ENCODE data around the gene TMED6. TPM values are rescaled to one million over a fixed set of nuclear protein-coding genes. Genes with fewer than 3 reads are reported as not detected.
"Not testable (repeated sequence)": the region's sequence is repeated elsewhere in the genome, so short reads cannot be mapped to it uniquely, and the experiment has no call there.

The TMED6 gene
- total RNA-seq, 2 donors from 2014 or later, result 0.75 TPM; not detected in 1

- H3K27me3 Mint-ChIP-seq, result no peaks in the 10 kb centered on the region
- DNase-seq (no peak), ATAC-seq (no peak)
- H3K4me3 Mint-ChIP-seq, result no peak overlapping the region
- peaks cover 5% of the 10 kb centered on the region for H3K36me3 Mint-ChIP-seq (ENCODE audit: low read depth)
- H3K4me1 Mint-ChIP-seq, result peaks cover 11% of the 10 kb centered on the region
- H3K27ac Mint-ChIP-seq, result peak overlapping the region; percentile 81
- no peaks in the 10 kb centered on the region for H3K9me3 ChIP-seq (ENCODE audit: control insufficient read depth, low read length, poor library complexity, severe bottlenecking)
These were observed 24.9 kb upstream of the TMED6 start for GRCh38 chr16:69376393-69377059.

- H3K36me3 Mint-ChIP-seq (ENCODE audit: low read depth), result peaks cover 11% of the 10 kb centered on the region
- H3K9me3 ChIP-seq (ENCODE audit: control insufficient read depth, low read length, poor library complexity, severe bottlenecking), result no peaks in the 10 kb centered on the region
- DNase-seq (no peak), ATAC-seq (no peak)
- H3K27me3 Mint-ChIP-seq, result no peaks in the 10 kb centered on the region
- no peak overlapping the region for H3K27ac Mint-ChIP-seq
- H3K4me1 Mint-ChIP-seq, result peaks cover 15% of the 10 kb centered on the region
- no peak overlapping the region for H3K4me3 Mint-ChIP-seq
These were observed 21.4 kb upstream of the TMED6 start for GRCh38 chr16:69373019-69373418.

GRCh38 chr16:69371564-69371963, 20.0 kb upstream of the TMED6 start:
- ATAC-seq, result no peak
- H3K27ac Mint-ChIP-seq, result peak overlapping the region; percentile 86

GRCh38 chr16:69368866-69369265, 17.3 kb upstream of the TMED6 start:
- no peaks in the 10 kb centered on the region for H3K27me3 Mint-ChIP-seq

More at GRCh38 chr16:69371564-69371963, 20.0 kb upstream of the TMED6 start:
- H3K4me3 Mint-ChIP-seq, result no peak overlapping the region
- H3K27me3 Mint-ChIP-seq, result no peaks in the 10 kb centered on the region
- DNase-seq, result no peak
- H3K36me3 Mint-ChIP-seq (ENCODE audit: low read depth), result peaks cover 10% of the 10 kb centered on the region
- no peaks in the 10 kb centered on the region for H3K9me3 ChIP-seq (ENCODE audit: control insufficient read depth, low read length, poor library complexity, severe bottlenecking)
- H3K4me1 Mint-ChIP-seq, result peaks cover 12% of the 10 kb centered on the region

GRCh38 chr16:69367980-69368379, 16.4 kb upstream of the TMED6 start:
- DNase-seq, result no peak
- H3K27ac Mint-ChIP-seq, result peak overlapping the region; percentile 43
- no peaks in the 10 kb centered on the region for H3K9me3 ChIP-seq (ENCODE audit: control insufficient read depth, low read length, poor library complexity, severe bottlenecking)
- H3K4me3 Mint-ChIP-seq, result no peak overlapping the region
- H3K4me1 Mint-ChIP-seq, result peaks cover 23% of the 10 kb centered on the region
- H3K36me3 Mint-ChIP-seq (ENCODE audit: low read depth), result peaks cover 10% of the 10 kb centered on the region
- no peak for ATAC-seq
- H3K27me3 Mint-ChIP-seq, result no peaks in the 10 kb centered on the region

More at GRCh38 chr16:69368866-69369265, 17.3 kb upstream of the TMED6 start:
- no peak overlapping the region for H3K4me3 Mint-ChIP-seq
- H3K9me3 ChIP-seq (ENCODE audit: control insufficient read depth, low read length, poor library complexity, severe bottlenecking), result no peaks in the 10 kb centered on the region
- no peak overlapping the region for H3K27ac Mint-ChIP-seq
- DNase-seq (no peak), ATAC-seq (no peak)
- H3K4me1 Mint-ChIP-seq, result peaks cover 20% of the 10 kb centered on the region
- H3K36me3 Mint-ChIP-seq (ENCODE audit: low read depth), result peaks cover 10% of the 10 kb centered on the region

- Mint-ChIP-seq H3K4me1 (peaks cover 29% of the 10 kb centered on the region), H3K27me3 (no peaks in the 10 kb centered on the region), H3K4me3 (peak overlapping the region; percentile 12), H3K27ac (peak overlapping the region; percentile 51), H3K36me3 (ENCODE audit: low read depth) (peaks cover 14% of the 10 kb centered on the region)
- H3K9me3 ChIP-seq (ENCODE audit: control insufficient read depth, low read length, poor library complexity, severe bottlenecking), result no peaks in the 10 kb centered on the region
- ATAC-seq, result no peak
- no peak for DNase-seq
These were observed 14.8 kb upstream of the TMED6 start for GRCh38 chr16:69366431-69366830.

GRCh38 chr16:69365901-69366300, 14.3 kb upstream of the TMED6 start:
- Mint-ChIP-seq H3K36me3 (ENCODE audit: low read depth) (peaks cover 15% of the 10 kb centered on the region), H3K4me1 (peaks cover 29% of the 10 kb centered on the region), H3K27ac (peak overlapping the region; percentile 51), H3K27me3 (no peaks in the 10 kb centered on the region), H3K4me3 (no peak overlapping the region)
- H3K9me3 ChIP-seq (ENCODE audit: control insufficient read depth, low read length, poor library complexity, severe bottlenecking), result no peaks in the 10 kb centered on the region
- DNase-seq (no peak), ATAC-seq (no peak)

- Mint-ChIP-seq H3K4me3 (no peak overlapping the region), H3K4me1 (peaks cover 22% of the 10 kb centered on the region), H3K27ac (peak overlapping the region; percentile 79), H3K36me3 (ENCODE audit: low read depth) (peaks cover 8% of the 10 kb centered on the region), H3K27me3 (no peaks in the 10 kb centered on the region)
- DNase-seq, result no peak
- ATAC-seq, result no peak
- no peaks in the 10 kb centered on the region for H3K9me3 ChIP-seq (ENCODE audit: control insufficient read depth, low read length, poor library complexity, severe bottlenecking)
These were observed 12.5 kb upstream of the TMED6 start for GRCh38 chr16:69364088-69364487.

GRCh38 chr16:69363281-69363717, 11.7 kb upstream of the TMED6 start:
- Mint-ChIP-seq H3K27me3 (no peaks in the 10 kb centered on the region), H3K4me3 (no peak overlapping the region), H3K27ac (no peak overlapping the region), H3K4me1 (peaks cover 22% of the 10 kb centered on the region), H3K36me3 (ENCODE audit: low read depth) (peaks cover 8% of the 10 kb centered on the region)
- no peaks in the 10 kb centered on the region for H3K9me3 ChIP-seq (ENCODE audit: control insufficient read depth, low read length, poor library complexity, severe bottlenecking)
- ATAC-seq (no peak), DNase-seq (no peak)

- not testable (repeated sequence) for H3K27me3 Mint-ChIP-seq; H3K9me3 ChIP-seq (ENCODE audit: control insufficient read depth, low read length, poor library complexity, severe bottlenecking); ATAC-seq; H3K36me3 Mint-ChIP-seq (ENCODE audit: low read depth); H3K4me3 Mint-ChIP-seq; H3K27ac Mint-ChIP-seq; DNase-seq
- H3K4me1 Mint-ChIP-seq, result peaks cover 16% of the 10 kb centered on the region
These were observed 8.5 kb upstream of the TMED6 start for GRCh38 chr16:69360070-69360469.

GRCh38 chr16:69350536-69351133, 951 bp downstream of the TMED6 start:
- Mint-ChIP-seq H3K4me3 (no peak overlapping the region), H3K4me1 (peaks cover 4% of the 10 kb centered on the region), H3K27ac (no peak overlapping the region), H3K36me3 (ENCODE audit: low read depth) (peaks cover 6% of the 10 kb centered on the region), H3K27me3 (no peaks in the 10 kb centered on the region)
- H3K9me3 ChIP-seq (ENCODE audit: control insufficient read depth, low read length, poor library complexity, severe bottlenecking), result no peaks in the 10 kb centered on the region
- ATAC-seq (no peak), DNase-seq (no peak)

GRCh38 chr16:69349536-69349935, 2.0 kb downstream of the TMED6 start:
- Mint-ChIP-seq H3K27me3 (no peaks in the 10 kb centered on the region), H3K4me3 (no peak overlapping the region), H3K27ac (no peak overlapping the region), H3K4me1 (peaks cover 4% of the 10 kb centered on the region), H3K36me3 (ENCODE audit: low read depth) (peaks cover 4% of the 10 kb centered on the region)
- ATAC-seq (no peak), DNase-seq (no peak)
- no peaks in the 10 kb centered on the region for H3K9me3 ChIP-seq (ENCODE audit: control insufficient read depth, low read length, poor library complexity, severe bottlenecking)

GRCh38 chr16:69348222-69348621, 3.4 kb downstream of the TMED6 start:
- H3K27ac Mint-ChIP-seq, result no peak overlapping the region
- no peaks in the 10 kb centered on the region for H3K27me3 Mint-ChIP-seq
- H3K9me3 ChIP-seq (ENCODE audit: control insufficient read depth, low read length, poor library complexity, severe bottlenecking), result no peaks in the 10 kb centered on the region
- no peak overlapping the region for H3K4me3 Mint-ChIP-seq
- no peak for ATAC-seq
- no peak for DNase-seq
- peaks cover 4% of the 10 kb centered on the region for H3K36me3 Mint-ChIP-seq (ENCODE audit: low read depth)
- H3K4me1 Mint-ChIP-seq, result peaks cover 4% of the 10 kb centered on the region

GRCh38 chr16:69346683-69347082, 4.9 kb downstream of the TMED6 start:
- DNase-seq (no peak), ATAC-seq (no peak)
- Mint-ChIP-seq H3K36me3 (ENCODE audit: low read depth) (no peaks in the 10 kb centered on the region), H3K27me3 (no peaks in the 10 kb centered on the region), H3K4me3 (no peak overlapping the region), H3K4me1 (peaks cover 2% of the 10 kb centered on the region), H3K27ac (no peak overlapping the region)
- H3K9me3 ChIP-seq (ENCODE audit: control insufficient read depth, low read length, poor library complexity, severe bottlenecking), result no peaks in the 10 kb centered on the region
